GM19099 (cell line): ENCODE measurements around the gene GIT1.

Experiments used
- POLR2A ChIP-seq: IDR thresholded peaks from 3 replicates; pipeline ENCODE4 v1.6.1; 2011; ENCODE audit warnings: low read depth; ENCODE audit not compliant: insufficient read length; ENCODE audit errors: extremely low read depth

Gene GIT1

GRCh38 chr17:29557739-29558116, 31.7 kb downstream of the GIT1 start:
- no peak for TF ChIP-seq POLR2A

- TF ChIP-seq POLR2A = no peak
Measured at GRCh38 chr17:29557085-29557738, 32.2 kb downstream of the GIT1 start.

GRCh38 chr17:29555840-29556239, 33.6 kb downstream of the GIT1 start:
- no peak for TF ChIP-seq POLR2A

- TF ChIP-seq POLR2A = no peak
Measured at GRCh38 chr17:29549177-29549923, 40.1 kb downstream of the GIT1 start.

GRCh38 chr17:29546830-29547229, 42.6 kb downstream of the GIT1 start:
- TF ChIP-seq POLR2A = no peak

GRCh38 chr17:29546085-29546484, 43.4 kb downstream of the GIT1 start:
- TF ChIP-seq POLR2A = no peak

GRCh38 chr17:29544066-29544465, 45.4 kb downstream of the GIT1 start:
- TF ChIP-seq POLR2A = no peak

GRCh38 chr17:29533976-29534375, 55.5 kb downstream of the GIT1 start:
- TF ChIP-seq POLR2A = no peak

- TF ChIP-seq POLR2A = no peak
Measured at GRCh38 chr17:29526322-29526721, 63.1 kb downstream of the GIT1 start.

- no peak for TF ChIP-seq POLR2A
Measured at GRCh38 chr17:29524692-29525091, 64.8 kb downstream of the GIT1 start.
